Measurements from ENCODE around the gene DTYMK. TPM values are rescaled to one million over a fixed set of nuclear protein-coding genes. Genes with fewer than 3 reads are reported as not detected.

DTYMK gene
- total RNA-seq, 1 donor from 2014 or later: 26.1 TPM

DNA sequence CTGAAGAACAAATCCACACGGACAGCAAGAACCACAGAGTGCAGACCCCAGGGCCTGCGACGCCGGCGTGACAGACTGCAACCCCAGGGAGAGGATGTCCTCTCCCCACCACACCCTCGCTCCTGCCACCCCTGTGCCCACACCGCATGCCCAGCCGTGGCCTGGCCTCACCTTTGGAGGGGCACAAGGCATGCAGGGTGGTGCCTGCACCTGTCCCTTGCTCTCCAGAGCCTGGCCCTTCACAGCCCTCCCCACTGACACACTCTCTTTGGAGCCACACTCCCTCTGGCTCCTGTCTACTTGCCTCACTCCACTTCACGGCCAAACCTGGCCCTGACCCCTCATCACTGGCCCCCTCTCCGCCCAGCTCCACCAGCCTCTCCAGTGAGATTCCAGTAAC, 58.9 kb downstream of the DTYMK start:
- Histone ChIP-seq H3K4me3 (ENCODE audit: insufficient read depth, low read depth, low read length) (no peak overlapping the region), H3K27ac (ENCODE audit: low read depth, low read length) (no peak overlapping the region), H3K4me2 (ENCODE audit: low read length) (no peak overlapping the region), H3K36me3 (ENCODE audit: insufficient read depth, low read length) (peaks cover 8% of the 10 kb centered on the region), H3K4me1 (ENCODE audit: insufficient read depth, low read length) (peaks cover 6% of the 10 kb centered on the region), H4K20me1 (ENCODE audit: insufficient read depth, low read length) (peaks cover 84% of the 10 kb centered on the region), H3K27me3 (ENCODE audit: insufficient read depth, low read length) (no peaks in the 10 kb centered on the region), H2AFZ (ENCODE audit: low read depth, low read length) (no peak overlapping the region), H3K9ac (ENCODE audit: low read length) (no peak overlapping the region), H3K9me3 (ENCODE audit: insufficient read depth, low read depth, low read length) (no peaks in the 10 kb centered on the region), H3K79me2 (ENCODE audit: insufficient read depth, low read length) (peaks cover 90% of the 10 kb centered on the region)
- H3K27me3 Mint-ChIP-seq (ENCODE audit: low read depth, unreplicated experiment): no peaks in the 10 kb centered on the region
- no peak for FAIRE-seq
- H3K4me3 Mint-ChIP-seq (ENCODE audit: unreplicated experiment): no peak overlapping the region
- H3K9me3 Mint-ChIP-seq (ENCODE audit: unreplicated experiment): no peaks in the 10 kb centered on the region
- H3K36me3 Mint-ChIP-seq (ENCODE audit: low read depth, unreplicated experiment): peaks cover 18% of the 10 kb centered on the region
- no peak for TF ChIP-seq EZH2 (IDR thresholded peaks at IDR 0.05; ENCODE audit: insufficient read depth, low read length)
- TF ChIP-seq, protein P1, sequence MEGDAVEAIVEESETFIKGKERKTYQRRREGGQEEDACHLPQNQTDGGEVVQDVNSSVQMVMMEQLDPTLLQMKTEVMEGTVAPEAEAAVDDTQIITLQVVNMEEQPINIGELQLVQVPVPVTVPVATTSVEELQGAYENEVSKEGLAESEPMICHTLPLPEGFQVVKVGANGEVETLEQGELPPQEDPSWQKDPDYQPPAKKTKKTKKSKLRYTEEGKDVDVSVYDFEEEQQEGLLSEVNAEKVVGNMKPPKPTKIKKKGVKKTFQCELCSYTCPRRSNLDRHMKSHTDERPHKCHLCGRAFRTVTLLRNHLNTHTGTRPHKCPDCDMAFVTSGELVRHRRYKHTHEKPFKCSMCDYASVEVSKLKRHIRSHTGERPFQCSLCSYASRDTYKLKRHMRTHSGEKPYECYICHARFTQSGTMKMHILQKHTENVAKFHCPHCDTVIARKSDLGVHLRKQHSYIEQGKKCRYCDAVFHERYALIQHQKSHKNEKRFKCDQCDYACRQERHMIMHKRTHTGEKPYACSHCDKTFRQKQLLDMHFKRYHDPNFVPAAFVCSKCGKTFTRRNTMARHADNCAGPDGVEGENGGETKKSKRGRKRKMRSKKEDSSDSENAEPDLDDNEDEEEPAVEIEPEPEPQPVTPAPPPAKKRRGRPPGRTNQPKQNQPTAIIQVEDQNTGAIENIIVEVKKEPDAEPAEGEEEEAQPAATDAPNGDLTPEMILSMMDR (IDR thresholded peaks at IDR 0.05; ENCODE audit: insufficient read depth, low read depth, low read length): no peak
- H3K27ac Mint-ChIP-seq (ENCODE audit: unreplicated experiment): no peak overlapping the region
- H3K4me1 Mint-ChIP-seq (ENCODE audit: low read depth, unreplicated experiment): peaks cover 5% of the 10 kb centered on the region
- no peak for DNase-seq (ENCODE audit: low read depth)

Other genes starting within 250 kb of the DTYMK start
- 185 and 211 TPM in 2 replicates for gene STK25, start 178.2 kb downstream of the DTYMK start, total RNA-seq
- 64.2 and 64.9 TPM in 2 replicates for gene BOK, start 128.1 kb downstream of the DTYMK start, total RNA-seq
- gene THAP4, start 49.7 kb downstream of the DTYMK start, total RNA-seq: 46.0 and 47.2 TPM in 2 replicates
- gene ATG4B, start 49.1 kb downstream of the DTYMK start, total RNA-seq: 75.4 and 83.2 TPM in 2 replicates
- 15.8 and 19.7 TPM in 2 replicates for gene ING5, start 15.2 kb upstream of the DTYMK start, total RNA-seq
- 10.0 and 11.5 TPM in 2 replicates for gene D2HGDH, start 47.8 kb upstream of the DTYMK start, total RNA-seq
- not detected in 2 replicates for gene GAL3ST2, start 90.0 kb upstream of the DTYMK start, total RNA-seq
- 0.09 and 0.22 TPM in 2 replicates for gene NEU4, start 122.4 kb upstream of the DTYMK start, total RNA-seq
- not detected in 2 replicates for gene PDCD1, start 172.1 kb upstream of the DTYMK start, total RNA-seq
- not detected in 2 replicates for gene RTP5, start 182.9 kb upstream of the DTYMK start, total RNA-seq